K562 (cell line): ENCODE measurements around the gene PXK.

Experiments
- CTCF ChIP-seq, 3 experiments: IDR thresholded peaks in 2 of 3; conservative IDR thresholded peaks in 1 of 3; 2 replicates each; pipeline ENCODE4 v1.5.1; 2011 to 2012; ENCODE audit warnings: low read length in 3 of 3, mild to moderate bottlenecking in 3 of 3, control low read depth in 2 of 3, improper control_type of control experiment in 1 of 3, inconsistent platforms in 1 of 3, low read depth in 1 of 3, mixed read lengths in 1 of 3, moderate library complexity in 1 of 3; ENCODE audit not compliant: insufficient read depth in 2 of 3
- EP300 ChIP-seq: IDR thresholded peaks from 2 replicates; pipeline ENCODE4 v1.6.1; 2012; ENCODE audit warnings: low read length, improper control_type of control experiment
- ESRRA ChIP-seq: fragments of 450-650 bp; IDR thresholded peaks from 2 replicates; pipeline ENCODE4 v1.6.1; 2014; ENCODE audit warnings: low read depth, mild to moderate bottlenecking, moderate library complexity, borderline replicate concordance
- FOXP1 ChIP-seq: sonication (generic); formaldehyde crosslinking; IDR thresholded peaks from 2 replicates; pipeline ENCODE4 v1.8.0; 2022; ENCODE audit warnings: mild to moderate bottlenecking, missing genetic modification reagents
- GABPA ChIP-seq: fragments of 200-800 bp; sonication (Bioruptor generic); conservative IDR thresholded peaks from 2 replicates; pipeline ENCODE4 v1.6.1; 2016; ENCODE audit warnings: low read depth, missing genetic modification characterization, missing compliant biosample characterization
- MYC ChIP-seq, 2 experiments: fragments of 250-450 bp in 1 of 2; sonication (Bioruptor Pico) in 1 of 2; IDR thresholded peaks; 2 replicates each; pipeline versions ENCODE4 v1.5.1 to v1.6.1; 2012 to 2021; ENCODE audit warnings: low read depth in 2 of 2, borderline replicate concordance in 1 of 2, improper control_type of control experiment in 1 of 2, low read length in 1 of 2, mild to moderate bottlenecking in 1 of 2, moderate library complexity in 1 of 2
- RFX5 ChIP-seq: IDR thresholded peaks from 2 replicates; pipeline ENCODE4 v1.6.1; 2011; ENCODE audit warnings: low read depth, mild to moderate bottlenecking, improper control_type of control experiment, low read length
- SP1 ChIP-seq: sonication (generic); formaldehyde crosslinking; IDR thresholded peaks from 2 replicates; pipeline ENCODE4 v1.8.1; 2022; ENCODE audit warnings: mild to moderate bottlenecking, missing genetic modification reagents
- SRF ChIP-seq, 2 experiments: fragments of 250-450, 450-650 bp in 1 of 2; sonication (Bioruptor Pico) in 1 of 2; sonication (generic) in 1 of 2; formaldehyde crosslinking; IDR thresholded peaks; 2 replicates each; pipeline versions ENCODE4 v1.5.0 to v1.5.1; 2020 to 2022; ENCODE audit warnings: mild to moderate bottlenecking in 1 of 2, missing genetic modification reagents in 1 of 2
- TAF9B ChIP-seq: fragments of 450-650 bp; IDR thresholded peaks from 2 replicates; pipeline ENCODE4 v1.6.1; 2018; ENCODE audit warnings: mild to moderate bottlenecking; ENCODE audit not compliant: partially characterized antibody
- ZFP36 ChIP-seq: fragments of 150-350 bp; IDR thresholded peaks from 2 replicates; pipeline ENCODE4 v1.6.1; 2018; ENCODE audit warnings: low read length, low read depth; ENCODE audit not compliant: partially characterized antibody
- ZNF12 ChIP-seq: sonication (generic); formaldehyde crosslinking; IDR thresholded peaks from 2 replicates; pipeline ENCODE4 v1.4.0; 2020; ENCODE audit warnings: mild to moderate bottlenecking, missing genetic modification reagents
- ZNF124 ChIP-seq: sonication (generic); formaldehyde crosslinking; IDR thresholded peaks from 2 replicates; pipeline ENCODE4 v1.8.1; 2022; ENCODE audit warnings: missing genetic modification reagents

GRCh38 chr3:58329150-58329921 lies 3.4 kb upstream of the PXK start:
- TF ChIP-seq RFX5 (no peak), CTCF (IDR thresholded peaks at IDR 0.05 in 2 of 3, conservative IDR thresholded peaks at IDR 0.05 in 1 of 3; ENCODE audit: insufficient read depth in 2 of 3, low read depth in 1 of 3, low read length in 3 of 3) (no peak), ESRRA (no peak), EP300 (no peak; the same call in 1 of the 2 replicates), ZNF124 (CRISPR knock-in tag) (no peak), GABPA (tag) (no peak), SRF (CRISPR knock-in tag; IDR thresholded peaks at IDR 0.05) (no peak), TAF9B (no peak), MYC (IDR thresholded peaks at IDR 0.05; ENCODE audit: low read depth, low read length) (no peak), MYC (CRISPR knock-in tag; IDR thresholded peaks at IDR 0.05; ENCODE audit: borderline replicate concordance, low read depth) (no peak), SP1 (CRISPR knock-in tag) (no peak), ZNF12 (CRISPR knock-in tag) (no peak), ZFP36 (no peak), FOXP1 (CRISPR knock-in tag) (no peak)
